Brain microvascular endothelial cell (primary cell): ENCODE measurements around the gene DUSP28.
A peak's percentile ranks its signal among the peaks of the same experiment; 100 is the strongest.

Experiments used
- DNase-seq: peaks from one replicate; pipeline ENCODE4 v3.0.0-alpha.2; 2020
- H3K27ac ChIP-seq: fragments of 250-450 bp; sonication (Bioruptor Pico); 2 replicates; pipeline ENCODE4 v1.5.1; 2020; ENCODE audit warnings: mild to moderate bottlenecking, moderate library complexity
- H3K27me3 ChIP-seq: fragments of 250-450 bp; sonication (Bioruptor Pico); replicated peaks from 2 replicates; pipeline ENCODE4 v1.5.1; 2020; ENCODE audit warnings: mild to moderate bottlenecking
- H3K36me3 ChIP-seq: fragments of 250-450 bp; sonication (Bioruptor Pico); replicated peaks from 2 replicates; pipeline ENCODE4 v1.5.1; 2020; ENCODE audit warnings: mild to moderate bottlenecking
- H3K4me3 ChIP-seq: 2 replicates; pipeline ENCODE4 v1.5.1; 2011; ENCODE audit warnings: low read depth, mild to moderate bottlenecking, control low read depth, low read length, moderate library complexity
- in situ Hi-C: cut with HindIII; loops from 2 replicates; pipeline ENCODE4 v1.10.0; 2017; ENCODE audit warnings: low sequenced_read_pairs, low pct_ligation_motif_present
- TF ChIP-seq, protein P1 (sequence below): IDR thresholded peaks from 2 replicates; pipeline ENCODE4 v1.5.1; 2011; ENCODE audit warnings: low read depth, mild to moderate bottlenecking, moderate library complexity, low read length, control low read depth, inconsistent platforms; ENCODE audit errors: missing control alignments

The DUSP28 gene

DNA sequence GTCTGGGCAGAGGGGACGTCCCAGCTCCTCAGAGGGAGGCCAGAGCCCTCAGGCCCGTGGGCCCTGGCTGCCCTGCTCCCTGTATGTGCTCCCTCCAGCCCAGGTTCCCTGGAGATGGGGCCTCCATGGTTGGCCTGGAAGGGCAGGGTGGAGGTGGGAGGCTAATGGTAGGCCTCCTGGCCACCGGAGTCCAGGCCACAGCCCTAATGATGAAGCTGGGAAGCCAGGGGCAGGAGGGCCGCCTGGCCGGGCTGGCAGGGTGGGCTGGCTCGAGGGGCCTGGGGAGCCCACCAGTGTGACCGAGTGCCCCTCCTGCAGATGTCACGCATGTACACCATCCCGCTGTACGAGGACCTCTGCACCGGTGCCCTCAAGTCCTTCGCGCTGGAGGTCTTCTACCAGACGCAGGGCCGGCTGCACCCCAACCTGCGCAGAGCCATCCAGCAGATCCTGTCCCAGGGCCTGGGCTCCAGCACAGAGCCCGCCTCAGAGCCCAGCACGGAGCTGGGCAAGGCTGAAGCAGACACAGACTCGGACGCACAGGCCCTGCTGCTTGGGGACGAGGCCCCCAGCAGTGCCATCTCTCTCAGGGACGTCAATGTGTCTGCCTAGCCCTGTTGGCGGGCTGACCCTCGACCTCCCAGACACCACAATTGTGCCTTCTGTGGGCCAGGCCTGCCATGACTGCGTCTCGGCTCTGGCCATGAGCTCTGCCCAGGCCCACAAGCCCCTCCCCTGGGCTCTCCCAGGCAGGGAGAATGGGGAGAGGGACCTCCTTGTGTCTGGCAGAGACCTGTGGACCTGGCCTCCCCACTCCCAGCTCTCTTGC is 17.3 kb downstream of the DUSP28 start:
- Histone ChIP-seq H3K27me3 (no peaks in the 10 kb centered on the region), H3K36me3 (peaks cover 24% of the 10 kb centered on the region), H3K27ac (no peak overlapping the region), H3K4me3 (no peak overlapping the region)
- TF ChIP-seq, protein P1, sequence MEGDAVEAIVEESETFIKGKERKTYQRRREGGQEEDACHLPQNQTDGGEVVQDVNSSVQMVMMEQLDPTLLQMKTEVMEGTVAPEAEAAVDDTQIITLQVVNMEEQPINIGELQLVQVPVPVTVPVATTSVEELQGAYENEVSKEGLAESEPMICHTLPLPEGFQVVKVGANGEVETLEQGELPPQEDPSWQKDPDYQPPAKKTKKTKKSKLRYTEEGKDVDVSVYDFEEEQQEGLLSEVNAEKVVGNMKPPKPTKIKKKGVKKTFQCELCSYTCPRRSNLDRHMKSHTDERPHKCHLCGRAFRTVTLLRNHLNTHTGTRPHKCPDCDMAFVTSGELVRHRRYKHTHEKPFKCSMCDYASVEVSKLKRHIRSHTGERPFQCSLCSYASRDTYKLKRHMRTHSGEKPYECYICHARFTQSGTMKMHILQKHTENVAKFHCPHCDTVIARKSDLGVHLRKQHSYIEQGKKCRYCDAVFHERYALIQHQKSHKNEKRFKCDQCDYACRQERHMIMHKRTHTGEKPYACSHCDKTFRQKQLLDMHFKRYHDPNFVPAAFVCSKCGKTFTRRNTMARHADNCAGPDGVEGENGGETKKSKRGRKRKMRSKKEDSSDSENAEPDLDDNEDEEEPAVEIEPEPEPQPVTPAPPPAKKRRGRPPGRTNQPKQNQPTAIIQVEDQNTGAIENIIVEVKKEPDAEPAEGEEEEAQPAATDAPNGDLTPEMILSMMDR = no peak
- DNase-seq = no peak
- in situ Hi-C loops = no loop called here

GRCh38 chr2:240578110-240578450 is 17.9 kb downstream of the DUSP28 start:
- Histone ChIP-seq H3K27me3 (no peaks in the 10 kb centered on the region), H3K4me3 (no peak overlapping the region), H3K36me3 (peaks cover 24% of the 10 kb centered on the region), H3K27ac (no peak overlapping the region)
- no peak for DNase-seq
- in situ Hi-C loops = no loop called here
- TF ChIP-seq, protein P1 = no peak

DNA sequence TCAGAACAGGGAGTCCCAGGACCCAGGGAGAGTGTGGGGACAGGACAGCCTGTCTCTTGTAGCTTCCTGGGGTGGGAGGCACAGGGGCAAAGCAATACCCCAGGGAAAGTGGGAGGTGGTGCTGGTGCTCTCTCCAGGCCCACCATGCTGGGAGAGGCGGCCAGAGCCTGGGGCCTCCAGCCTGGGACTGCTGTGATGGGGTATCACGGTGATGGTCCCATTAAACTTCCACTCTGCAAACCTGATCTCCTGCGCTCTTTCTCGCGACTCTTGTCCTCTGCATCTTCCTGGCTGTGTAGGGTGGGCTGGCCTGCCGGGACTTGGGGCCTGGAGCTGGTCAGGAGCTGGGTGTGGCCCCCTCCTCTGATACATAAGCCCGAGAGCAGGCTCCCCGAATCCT is 18.3 kb downstream of the DUSP28 start:
- DNase-seq = no peak
- TF ChIP-seq, protein P1 = no peak
- Histone ChIP-seq H3K27me3 (no peaks in the 10 kb centered on the region), H3K4me3 (no peak overlapping the region), H3K27ac (no peak overlapping the region), H3K36me3 (peaks cover 24% of the 10 kb centered on the region)
- in situ Hi-C loops = no loop called here

GRCh38 chr2:240579071-240579762 is 19.1 kb downstream of the DUSP28 start:
- TF ChIP-seq, protein P1 = no peak
- Histone ChIP-seq H3K4me3 (no peak overlapping the region), H3K27ac (no peak overlapping the region), H3K27me3 (no peaks in the 10 kb centered on the region), H3K36me3 (peaks cover 24% of the 10 kb centered on the region)
- in situ Hi-C loops = no loop called here
- DNase-seq = no peak

GRCh38 chr2:240579771-240580614 is 19.8 kb downstream of the DUSP28 start:
- Histone ChIP-seq H3K27ac (no peak overlapping the region), H3K27me3 (no peaks in the 10 kb centered on the region), H3K4me3 (no peak overlapping the region), H3K36me3 (peaks cover 18% of the 10 kb centered on the region)
- peak; percentile 59 for DNase-seq
- TF ChIP-seq, protein P1 = peak; percentile 17
- in situ Hi-C loops = no loop called here
